GM23338 (cell line): ENCODE measurements around the gene PCDHGB4. TPM values are rescaled to one million over a fixed set of nuclear protein-coding genes. Genes with fewer than 3 reads are reported as not detected.
A peak's percentile ranks its signal among the peaks of the same experiment; 100 is the strongest.
"Not testable (repeated sequence)": the region's sequence is repeated elsewhere in the genome, so short reads cannot be mapped to it uniquely, and the experiment has no call there.

ENCODE experiments used
- ATAC-seq: fragments of 200-7000 bp; cut with Tn5 transposase; 3 replicates; pipeline ENCODE4 v1.9.1; 2020
- DNase-seq: peaks from one replicate; pipeline ENCODE4 v3.0.0-alpha.2; 2015; ENCODE audit warnings: low spot score
- H2AFZ ChIP-seq: fragments of 200-600 bp; sonication (generic); 2 replicates; pipeline ENCODE4 v1.8.0; 2016; ENCODE audit warnings: antibody characterized with exemption, mild to moderate bottlenecking, moderate library complexity
- H3F3A ChIP-seq: fragments of 200-600 bp; sonication (generic); replicated peaks from 2 replicates; pipeline ENCODE4 v1.8.0; 2017; ENCODE audit warnings: antibody characterized with exemption, mixed run types, low read depth
- H3K27ac ChIP-seq: fragments of 200-600 bp; sonication (generic); 2 replicates; pipeline ENCODE4 v1.6.1; 2016; ENCODE audit warnings: low read depth
- H3K27me3 ChIP-seq: fragments of 200-600 bp; sonication (generic); 2 replicates; pipeline ENCODE4 v1.8.0; 2016; ENCODE audit warnings: mild to moderate bottlenecking, mixed run types, moderate library complexity; ENCODE audit not compliant: insufficient read depth
- H3K36me3 ChIP-seq: fragments of 200-600 bp; sonication (generic); 2 replicates; pipeline ENCODE4 v1.8.0; 2016; ENCODE audit warnings: mild to moderate bottlenecking; ENCODE audit not compliant: insufficient read depth
- H3K4me1 ChIP-seq: fragments of 200-600 bp; sonication (generic); 2 replicates; pipeline ENCODE4 v1.8.0; 2016; ENCODE audit warnings: mild to moderate bottlenecking, moderate library complexity; ENCODE audit not compliant: insufficient read depth
- H3K4me2 ChIP-seq: fragments of 200-600 bp; sonication (generic); 2 replicates; pipeline ENCODE4 v1.7.1; 2017; ENCODE audit warnings: mixed run types
- H3K4me3 ChIP-seq: fragments of 200-600 bp; sonication (generic); 2 replicates; pipeline ENCODE4 v1.6.1; 2016; ENCODE audit warnings: mixed run types
- H3K79me2 ChIP-seq: fragments of 200-600 bp; sonication (generic); replicated peaks from 2 replicates; pipeline ENCODE4 v1.8.0; 2017; ENCODE audit warnings: mild to moderate bottlenecking; ENCODE audit not compliant: insufficient read depth
- H3K9me2 ChIP-seq: fragments of 200-600 bp; sonication (generic); 2 replicates; pipeline ENCODE4 v1.8.0; 2017; ENCODE audit not compliant: insufficient read depth
- H4K20me1 ChIP-seq: fragments of 200-600 bp; sonication (generic); replicated peaks from 2 replicates; pipeline ENCODE4 v1.8.0; 2017; ENCODE audit warnings: mild to moderate bottlenecking; ENCODE audit not compliant: insufficient read depth
- H3K27ac Mint-ChIP-seq: 2 replicates; pipeline ENCODE4 v1.8.0; 2020; ENCODE audit warnings: inconsistent platforms, mild to moderate bottlenecking, moderate library complexity, mixed read lengths
- H3K27me3 Mint-ChIP-seq: 3 replicates; pipeline ENCODE4 v1.8.0; 2022; ENCODE audit warnings: low read depth, mild to moderate bottlenecking, moderate library complexity, mixed read lengths, inconsistent platforms; ENCODE audit not compliant: insufficient read depth, poor library complexity
- H3K36me3 Mint-ChIP-seq: 3 replicates; pipeline ENCODE4 v1.8.0; 2021; ENCODE audit warnings: low read depth, mild to moderate bottlenecking, inconsistent platforms, moderate library complexity, mixed read lengths
- H3K4me1 Mint-ChIP-seq: 3 replicates; pipeline ENCODE4 v1.8.0; 2020; ENCODE audit warnings: mild to moderate bottlenecking, inconsistent platforms, mixed read lengths
- H3K4me3 Mint-ChIP-seq: 3 replicates; pipeline ENCODE4 v1.8.0; 2021; ENCODE audit warnings: moderate library complexity, mild to moderate bottlenecking, inconsistent platforms, mixed read lengths
- H3K9me3 Mint-ChIP-seq: 3 replicates; pipeline ENCODE4 v1.8.0; 2020; ENCODE audit warnings: moderate library complexity, mild to moderate bottlenecking, inconsistent platforms, mixed read lengths
- EZH2phosphoT487 ChIP-seq: fragments of 200-600 bp; sonication (generic); IDR thresholded peaks from one replicate; pipeline ENCODE4 v1.8.1; 2018; ENCODE audit warnings: antibody characterized with exemption; ENCODE audit not compliant: unreplicated experiment
- POLR2AphosphoS5 ChIP-seq: IDR thresholded peaks from 2 replicates; pipeline ENCODE4 v1.6.1; 2016; ENCODE audit warnings: antibody characterized with exemption, low read depth
- STAT1 ChIP-seq: IDR thresholded peaks from one replicate; pipeline ENCODE4 v1.6.1; 2016; ENCODE audit warnings: antibody characterized with exemption; ENCODE audit not compliant: unreplicated experiment
- long read RNA-seq: library from polyadenylated mRNA; unstranded; transcript quantifications from one replicate; pipeline ENCODE4 v2.0.0, GENCODE V29; 2020; ENCODE audit not compliant: unreplicated experiment
- polyA plus RNA-seq: library from polyadenylated mRNA; unstranded; fragments of >200 nt; fragmentation: Nextera tagmentation; extraction: Ambion mirVana; gene quantifications from 2 replicates; pipeline ENCODE4 v1.2.1, GENCODE V29; 2016
- total RNA-seq: library from RNA; depleted of rRNA; stranded (reverse); fragments of >200 nt; shearing (Covaris generic); gene quantifications from 2 replicates; pipeline ENCODE4 v1.2.3, GENCODE V29; 2014; rRNA removed
- TF ChIP-seq, protein P1 (sequence below), 2 experiments: fragments of 200-600 bp in 1 of 2; sonication (generic) in 1 of 2; conservative IDR thresholded peaks; 2 replicates each; pipeline versions ENCODE4 v1.5.1 to v1.6.1; 2016 to 2017; ENCODE audit warnings: antibody characterized with exemption in 2 of 2, low read depth in 2 of 2, mild to moderate bottlenecking in 2 of 2, moderate library complexity in 1 of 2
- TF ChIP-seq, protein P2 (sequence below): IDR thresholded peaks from 2 replicates; pipeline ENCODE4 v1.6.1; 2016; ENCODE audit warnings: antibody characterized with exemption

Gene PCDHGB4
- total RNA-seq (13.0 and 16.6 TPM in 2 replicates), polyA plus RNA-seq (3.0 and 3.5 TPM in 2 replicates)
- long read RNA-seq, full-length matches to known transcripts, result 1 of 1 reads
- long read RNA-seq, partial matches to known transcripts, result 0 of 1 reads
- long read RNA-seq, other reads (novel, unspliced or antisense), result 0 of 1 reads

- not testable (repeated sequence) for H3K27me3 Mint-ChIP-seq, H4K20me1 ChIP-seq, H3K27ac ChIP-seq, H3K36me3 ChIP-seq, H3K79me2 ChIP-seq, H3K4me1 Mint-ChIP-seq, H3K27me3 ChIP-seq, H3K27ac Mint-ChIP-seq, H2AFZ ChIP-seq, H3K9me2 ChIP-seq, H3F3A ChIP-seq, H3K4me1 ChIP-seq
- DNase-seq (peak; percentile 81), ATAC-seq (peak; percentile 92)
- Histone ChIP-seq H3K4me3 (peak within 1 kb of the TSS; percentile 52), H3K4me2 (peak within 1 kb of the TSS; percentile 67)
- H3K36me3 Mint-ChIP-seq, result peaks cover 74% of the 10 kb centered on the region
- H3K9me3 Mint-ChIP-seq, result peaks cover 89% of the 10 kb centered on the region
- TF ChIP-seq, protein P1, sequence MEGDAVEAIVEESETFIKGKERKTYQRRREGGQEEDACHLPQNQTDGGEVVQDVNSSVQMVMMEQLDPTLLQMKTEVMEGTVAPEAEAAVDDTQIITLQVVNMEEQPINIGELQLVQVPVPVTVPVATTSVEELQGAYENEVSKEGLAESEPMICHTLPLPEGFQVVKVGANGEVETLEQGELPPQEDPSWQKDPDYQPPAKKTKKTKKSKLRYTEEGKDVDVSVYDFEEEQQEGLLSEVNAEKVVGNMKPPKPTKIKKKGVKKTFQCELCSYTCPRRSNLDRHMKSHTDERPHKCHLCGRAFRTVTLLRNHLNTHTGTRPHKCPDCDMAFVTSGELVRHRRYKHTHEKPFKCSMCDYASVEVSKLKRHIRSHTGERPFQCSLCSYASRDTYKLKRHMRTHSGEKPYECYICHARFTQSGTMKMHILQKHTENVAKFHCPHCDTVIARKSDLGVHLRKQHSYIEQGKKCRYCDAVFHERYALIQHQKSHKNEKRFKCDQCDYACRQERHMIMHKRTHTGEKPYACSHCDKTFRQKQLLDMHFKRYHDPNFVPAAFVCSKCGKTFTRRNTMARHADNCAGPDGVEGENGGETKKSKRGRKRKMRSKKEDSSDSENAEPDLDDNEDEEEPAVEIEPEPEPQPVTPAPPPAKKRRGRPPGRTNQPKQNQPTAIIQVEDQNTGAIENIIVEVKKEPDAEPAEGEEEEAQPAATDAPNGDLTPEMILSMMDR (conservative IDR thresholded peaks at IDR 0.05; ENCODE audit: low read depth in 2 of 2), result peak; percentile 72 to 75
- peak; percentile 14; the same call in 1 of the 2 replicates for TF ChIP-seq POLR2AphosphoS5
- peak within 1 kb of the TSS; percentile 72 for H3K4me3 Mint-ChIP-seq
Observed at GRCh38 chr5:141387557-141388311, at the start of gene PCDHGB4. Gene PCDHGB4, plus strand, starts transcription at chr5:141387698. Its CDS starts 187 bp downstream, at chr5:141387885.

GRCh38 chr5:141338538-141339306 is 48.8 kb upstream of the PCDHGB4 start, which contains the start of gene PCDHGA2:
Gene PCDHGA2, plus strand, starts transcription at chr5:141338760.
- no peaks in the 10 kb centered on the region for H3K36me3 ChIP-seq
- no peak within 1 kb of the TSS for H3K27ac Mint-ChIP-seq
- no peaks in the 10 kb centered on the region for H4K20me1 ChIP-seq
- no peaks in the 10 kb centered on the region for H3F3A ChIP-seq
- DNase-seq (peak; percentile 81), ATAC-seq (peak; percentile 40; the same call in 2 of the 3 replicates)
- no peaks in the 10 kb centered on the region for H3K27me3 Mint-ChIP-seq
- H3K4me2 ChIP-seq, result no peak within 1 kb of the TSS
- H3K4me1 Mint-ChIP-seq, result no peaks in the 10 kb centered on the region; the same call in 2 of the 3 replicates
- no peak within 1 kb of the TSS for H3K27ac ChIP-seq
- H3K79me2 ChIP-seq, result no peaks in the 10 kb centered on the region
- H3K4me3 ChIP-seq, result no peak within 1 kb of the TSS
- H3K9me3 Mint-ChIP-seq, result peaks cover 68% of the 10 kb centered on the region
- H3K4me1 ChIP-seq, result no peaks in the 10 kb centered on the region
- H2AFZ ChIP-seq, result 0 out of 2 replicates have a peak within 1 kb of the TSS, but pooled peaks have one; percentile 81
- peaks cover 19% of the 10 kb centered on the region for H3K36me3 Mint-ChIP-seq
- no peak within 1 kb of the TSS for H3K4me3 Mint-ChIP-seq
- TF ChIP-seq POLR2AphosphoS5 (no peak), EZH2phosphoT487 (no peak), STAT1 (no peak)
- TF ChIP-seq, protein P1 (conservative IDR thresholded peaks at IDR 0.05; ENCODE audit: low read depth in 2 of 2), result peak; percentile 63 to 70
- TF ChIP-seq, protein P2, sequence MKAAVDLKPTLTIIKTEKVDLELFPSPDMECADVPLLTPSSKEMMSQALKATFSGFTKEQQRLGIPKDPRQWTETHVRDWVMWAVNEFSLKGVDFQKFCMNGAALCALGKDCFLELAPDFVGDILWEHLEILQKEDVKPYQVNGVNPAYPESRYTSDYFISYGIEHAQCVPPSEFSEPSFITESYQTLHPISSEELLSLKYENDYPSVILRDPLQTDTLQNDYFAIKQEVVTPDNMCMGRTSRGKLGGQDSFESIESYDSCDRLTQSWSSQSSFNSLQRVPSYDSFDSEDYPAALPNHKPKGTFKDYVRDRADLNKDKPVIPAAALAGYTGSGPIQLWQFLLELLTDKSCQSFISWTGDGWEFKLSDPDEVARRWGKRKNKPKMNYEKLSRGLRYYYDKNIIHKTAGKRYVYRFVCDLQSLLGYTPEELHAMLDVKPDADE, result no peak
- H3K9me2 ChIP-seq, result no peaks in the 10 kb centered on the region
- H3K27me3 ChIP-seq, result no peaks in the 10 kb centered on the region

- not testable (repeated sequence) for H3K27ac ChIP-seq, H3K4me3 Mint-ChIP-seq, H3K4me1 ChIP-seq, H3K4me2 ChIP-seq, H3K27me3 Mint-ChIP-seq, H3K9me2 ChIP-seq, DNase-seq, H3F3A ChIP-seq, H3K79me2 ChIP-seq, H2AFZ ChIP-seq, H3K36me3 ChIP-seq, H4K20me1 ChIP-seq, ATAC-seq, H3K27me3 ChIP-seq, H3K4me3 ChIP-seq, H3K4me1 Mint-ChIP-seq, H3K27ac Mint-ChIP-seq
- peaks cover 72% of the 10 kb centered on the region for H3K9me3 Mint-ChIP-seq
- H3K36me3 Mint-ChIP-seq, result peaks cover 33% of the 10 kb centered on the region
Observed at GRCh38 chr5:141340781-141341354, 46.6 kb upstream of the PCDHGB4 start.
